SK-N-SH treated with all-trans-retinoic acid at 6 μM for 48 hours (cell line): Measurements from ENCODE around the gene ITM2C.

Experiments
- ATAC-seq: fragments of 200-7000 bp; cut with Tn5 transposase; 3 replicates; pipeline ENCODE4 v1.9.1; 2020; ENCODE audit warnings: mild to moderate bottlenecking, moderate library complexity
- BACH2 ChIP-seq: fragments of 250-450 bp; sonication (Bioruptor Pico); IDR thresholded peaks from 2 replicates; pipeline ENCODE4 v1.9.0; 2021; ENCODE audit warnings: mild to moderate bottlenecking, borderline replicate concordance
- CSDC2 ChIP-seq: fragments of 250-450 bp; sonication (Bioruptor Pico); IDR thresholded peaks from 2 replicates; pipeline ENCODE4 v1.5.0; 2020; ENCODE audit warnings: mild to moderate bottlenecking, moderate library complexity
- ESRRG ChIP-seq: fragments of 250-450 bp; sonication (Bioruptor Pico); IDR thresholded peaks from 2 replicates; pipeline ENCODE4 v1.6.1; 2021; ENCODE audit warnings: mild to moderate bottlenecking
- GLIS3 ChIP-seq: fragments of 250-450 bp; sonication (Bioruptor Pico); IDR thresholded peaks from 2 replicates; pipeline ENCODE4 v1.5.0; 2020; ENCODE audit warnings: mild to moderate bottlenecking, moderate library complexity
- ISL1 ChIP-seq: fragments of 250-450 bp; sonication (Bioruptor Pico); IDR thresholded peaks from 2 replicates; pipeline ENCODE4 v2.1.2; 2022; ENCODE audit warnings: mild to moderate bottlenecking, moderate library complexity
- OSR1 ChIP-seq: fragments of 250-450 bp; sonication (Bioruptor Pico); IDR thresholded peaks from 2 replicates; pipeline ENCODE4 v1.8.0; 2022; ENCODE audit warnings: moderate library complexity, mild to moderate bottlenecking, inconsistent platforms
- PPARA ChIP-seq: fragments of 250-450 bp; sonication (Bioruptor Pico); IDR thresholded peaks from 2 replicates; pipeline ENCODE4 v1.5.0; 2020; ENCODE audit warnings: mild to moderate bottlenecking, borderline replicate concordance
- RARB ChIP-seq: fragments of 250-450 bp; sonication (Bioruptor Pico); IDR thresholded peaks from 2 replicates; pipeline ENCODE4 v1.8.0; 2021; ENCODE audit warnings: mild to moderate bottlenecking, moderate library complexity
- TCF4 ChIP-seq: fragments of 250-450 bp; sonication (Bioruptor Pico); IDR thresholded peaks from 2 replicates; pipeline ENCODE4 v1.8.0; 2021; ENCODE audit warnings: mild to moderate bottlenecking, moderate library complexity, borderline replicate concordance
- TOX ChIP-seq: fragments of 250-450 bp; sonication (Bioruptor Pico); IDR thresholded peaks from 2 replicates; pipeline ENCODE4 v1.8.0; 2021; ENCODE audit warnings: mild to moderate bottlenecking, moderate library complexity, borderline replicate concordance
- ZC3H10 ChIP-seq: fragments of 250-450 bp; sonication (Bioruptor Pico); IDR thresholded peaks from 2 replicates; pipeline ENCODE4 v1.5.1; 2021; ENCODE audit warnings: mild to moderate bottlenecking, moderate library complexity
- ZFP3 ChIP-seq: fragments of 250-450 bp; sonication (Bioruptor Pico); IDR thresholded peaks from 2 replicates; pipeline ENCODE4 v1.5.0; 2020; ENCODE audit warnings: mild to moderate bottlenecking, moderate library complexity
- ZNF565 ChIP-seq: fragments of 450-650 bp; formaldehyde crosslinking; conservative IDR thresholded peaks from 2 replicates; pipeline ENCODE4 v1.5.0; 2020; ENCODE audit warnings: low read depth, mild to moderate bottlenecking, moderate library complexity
- ZNF70 ChIP-seq: fragments of 450-650 bp; formaldehyde crosslinking; IDR thresholded peaks from 2 replicates; pipeline ENCODE4 v1.5.0; 2020; ENCODE audit warnings: mild to moderate bottlenecking, moderate library complexity
- ZNF8 ChIP-seq: fragments of 450-650 bp; formaldehyde crosslinking; IDR thresholded peaks from 2 replicates; pipeline ENCODE4 v1.5.0; 2020; ENCODE audit warnings: mild to moderate bottlenecking, moderate library complexity
- TF ChIP-seq, protein P1 (sequence below): fragments of 250-450 bp; sonication (Bioruptor Pico); IDR thresholded peaks from 2 replicates; pipeline ENCODE4 v1.5.1; 2021; ENCODE audit warnings: mild to moderate bottlenecking, moderate library complexity
- TF ChIP-seq, protein P2 (sequence below): fragments of 250-450 bp; sonication (Bioruptor Pico); IDR thresholded peaks from 2 replicates; pipeline ENCODE4 v1.5.1; 2020; ENCODE audit warnings: low read depth, mild to moderate bottlenecking, moderate library complexity
- TF ChIP-seq, protein P3 (sequence below): fragments of 250-450 bp; sonication (Bioruptor Pico); IDR thresholded peaks from 2 replicates; pipeline ENCODE4 v1.8.0; 2020; ENCODE audit warnings: mild to moderate bottlenecking, moderate library complexity, borderline replicate concordance
- TF ChIP-seq, protein P4 (sequence below): fragments of 250-450 bp; sonication (Bioruptor Pico); IDR thresholded peaks from 2 replicates; pipeline ENCODE4 v1.5.0; 2020; ENCODE audit warnings: mild to moderate bottlenecking, moderate library complexity
- TF ChIP-seq, protein P5 (sequence below): fragments of 250-450 bp; sonication (Bioruptor Pico); IDR thresholded peaks from 2 replicates; pipeline ENCODE4 v1.8.0; 2021; ENCODE audit warnings: low read depth, mild to moderate bottlenecking, moderate library complexity, borderline replicate concordance

Gene ITM2C

DNA sequence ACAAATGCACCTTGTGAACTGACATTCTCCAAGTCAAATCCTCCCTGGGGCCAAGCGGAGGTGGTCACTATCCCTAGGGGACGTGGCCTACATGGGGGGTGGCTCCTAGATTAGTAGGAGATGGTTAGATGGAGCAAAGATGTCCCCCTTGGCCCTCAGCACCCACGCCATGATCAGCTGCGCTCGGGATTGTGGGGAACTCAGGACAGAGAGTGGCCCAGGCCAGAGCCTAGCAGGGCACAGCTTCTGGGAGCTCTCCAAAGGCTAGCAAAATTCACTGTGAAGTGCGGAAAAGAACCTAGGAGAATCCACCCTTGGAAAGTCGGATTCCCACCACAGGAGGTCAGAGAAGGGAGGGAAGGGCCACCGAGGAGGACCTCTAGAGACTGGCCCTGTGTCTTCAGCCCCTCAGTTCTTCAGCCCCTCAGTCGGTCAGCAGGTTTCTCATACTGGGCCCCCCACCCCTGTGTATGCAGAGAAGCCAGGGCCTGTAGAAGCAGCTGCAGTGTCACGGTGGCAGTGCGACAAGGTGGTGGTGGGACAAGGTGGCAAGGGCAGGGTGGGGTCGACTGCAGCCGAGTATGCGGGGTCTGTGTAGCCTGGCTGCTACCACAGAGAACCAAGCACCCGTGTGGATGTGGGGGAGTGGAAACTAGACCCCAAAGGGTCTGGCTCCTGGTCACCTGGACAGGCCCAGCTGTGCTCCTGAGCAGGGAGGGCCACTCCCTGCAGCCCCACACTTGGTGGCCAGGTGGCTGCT, 41.9 kb downstream of the ITM2C start (continued):
- TF ChIP-seq ZC3H10 (CRISPR knock-in tag): no peak
- TF ChIP-seq, protein P1, sequence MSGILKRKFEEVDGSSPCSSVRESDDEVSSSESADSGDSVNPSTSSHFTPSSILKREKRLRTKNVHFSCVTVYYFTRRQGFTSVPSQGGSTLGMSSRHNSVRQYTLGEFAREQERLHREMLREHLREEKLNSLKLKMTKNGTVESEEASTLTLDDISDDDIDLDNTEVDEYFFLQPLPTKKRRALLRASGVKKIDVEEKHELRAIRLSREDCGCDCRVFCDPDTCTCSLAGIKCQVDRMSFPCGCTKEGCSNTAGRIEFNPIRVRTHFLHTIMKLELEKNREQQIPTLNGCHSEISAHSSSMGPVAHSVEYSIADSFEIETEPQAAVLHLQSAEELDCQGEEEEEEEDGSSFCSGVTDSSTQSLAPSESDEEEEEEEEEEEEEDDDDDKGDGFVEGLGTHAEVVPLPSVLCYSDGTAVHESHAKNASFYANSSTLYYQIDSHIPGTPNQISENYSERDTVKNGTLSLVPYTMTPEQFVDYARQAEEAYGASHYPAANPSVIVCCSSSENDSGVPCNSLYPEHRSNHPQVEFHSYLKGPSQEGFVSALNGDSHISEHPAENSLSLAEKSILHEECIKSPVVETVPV: no peak
- TF ChIP-seq, protein P2, sequence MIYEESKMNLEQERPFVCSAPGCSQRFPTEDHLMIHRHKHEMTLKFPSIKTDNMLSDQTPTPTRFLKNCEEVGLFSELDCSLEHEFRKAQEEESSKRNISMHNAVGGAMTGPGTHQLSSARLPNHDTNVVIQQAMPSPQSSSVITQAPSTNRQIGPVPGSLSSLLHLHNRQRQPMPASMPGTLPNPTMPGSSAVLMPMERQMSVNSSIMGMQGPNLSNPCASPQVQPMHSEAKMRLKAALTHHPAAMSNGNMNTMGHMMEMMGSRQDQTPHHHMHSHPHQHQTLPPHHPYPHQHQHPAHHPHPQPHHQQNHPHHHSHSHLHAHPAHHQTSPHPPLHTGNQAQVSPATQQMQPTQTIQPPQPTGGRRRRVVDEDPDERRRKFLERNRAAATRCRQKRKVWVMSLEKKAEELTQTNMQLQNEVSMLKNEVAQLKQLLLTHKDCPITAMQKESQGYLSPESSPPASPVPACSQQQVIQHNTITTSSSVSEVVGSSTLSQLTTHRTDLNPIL (CRISPR knock-in tag): no peak

DNA sequence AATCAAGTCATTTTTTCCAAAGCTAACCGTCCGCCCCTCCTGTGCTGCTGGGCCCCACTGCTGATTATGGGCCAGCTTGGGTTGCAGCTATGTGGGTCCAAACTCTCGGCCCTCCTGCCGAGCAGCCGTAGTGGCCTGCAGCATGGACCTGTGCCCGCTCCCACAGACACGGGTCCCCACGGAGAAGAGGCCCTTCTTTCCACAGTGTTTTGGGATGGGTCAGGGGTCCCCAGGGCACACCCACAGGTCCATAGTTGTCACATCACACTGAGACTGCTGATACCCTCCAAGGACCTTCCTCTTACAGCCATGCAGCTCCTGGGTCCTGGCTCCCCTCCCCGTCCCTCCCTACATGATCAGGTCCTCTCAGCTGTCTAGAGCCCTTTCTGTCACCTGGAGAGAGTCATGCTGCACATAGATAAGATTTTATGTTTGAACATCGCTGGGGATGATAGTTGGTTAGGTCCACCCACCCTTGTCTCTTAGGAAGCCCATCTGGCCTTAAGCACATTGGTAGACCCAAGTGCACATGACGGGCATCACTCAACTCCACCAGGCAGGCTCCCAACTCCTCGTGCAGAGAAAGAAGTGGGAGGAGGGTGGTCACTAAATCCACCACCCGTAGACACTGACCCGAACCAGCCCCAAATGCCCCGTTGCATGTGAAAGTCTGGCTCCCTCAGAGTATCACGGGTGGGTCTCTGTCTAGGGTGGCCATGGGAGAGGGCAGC, 42.8 kb downstream of the ITM2C start:
- ATAC-seq: no peak
- TF ChIP-seq OSR1 (no peak), TCF4 (CRISPR knock-in tag) (no peak), ESRRG (CRISPR knock-in tag) (no peak), CSDC2 (CRISPR knock-in tag) (no peak), ZNF565 (CRISPR knock-in tag) (no peak), ZNF70 (CRISPR knock-in tag) (no peak), PPARA (CRISPR knock-in tag) (no peak), ISL1 (no peak), GLIS3 (no peak), TOX (CRISPR knock-in tag) (no peak), BACH2 (CRISPR knock-in tag) (no peak), RARB (CRISPR knock-in tag) (no peak), ZNF8 (CRISPR knock-in tag) (no peak), ZFP3 (CRISPR knock-in tag) (no peak)
- TF ChIP-seq, protein P1: no peak
- TF ChIP-seq, protein P3, sequence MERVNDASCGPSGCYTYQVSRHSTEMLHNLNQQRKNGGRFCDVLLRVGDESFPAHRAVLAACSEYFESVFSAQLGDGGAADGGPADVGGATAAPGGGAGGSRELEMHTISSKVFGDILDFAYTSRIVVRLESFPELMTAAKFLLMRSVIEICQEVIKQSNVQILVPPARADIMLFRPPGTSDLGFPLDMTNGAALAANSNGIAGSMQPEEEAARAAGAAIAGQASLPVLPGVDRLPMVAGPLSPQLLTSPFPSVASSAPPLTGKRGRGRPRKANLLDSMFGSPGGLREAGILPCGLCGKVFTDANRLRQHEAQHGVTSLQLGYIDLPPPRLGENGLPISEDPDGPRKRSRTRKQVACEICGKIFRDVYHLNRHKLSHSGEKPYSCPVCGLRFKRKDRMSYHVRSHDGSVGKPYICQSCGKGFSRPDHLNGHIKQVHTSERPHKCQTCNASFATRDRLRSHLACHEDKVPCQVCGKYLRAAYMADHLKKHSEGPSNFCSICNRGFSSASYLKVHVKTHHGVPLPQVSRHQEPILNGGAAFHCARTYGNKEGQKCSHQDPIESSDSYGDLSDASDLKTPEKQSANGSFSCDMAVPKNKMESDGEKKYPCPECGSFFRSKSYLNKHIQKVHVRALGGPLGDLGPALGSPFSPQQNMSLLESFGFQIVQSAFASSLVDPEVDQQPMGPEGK: no peak
- TF ChIP-seq, protein P2 (CRISPR knock-in tag): no peak
- TF ChIP-seq, protein P4, sequence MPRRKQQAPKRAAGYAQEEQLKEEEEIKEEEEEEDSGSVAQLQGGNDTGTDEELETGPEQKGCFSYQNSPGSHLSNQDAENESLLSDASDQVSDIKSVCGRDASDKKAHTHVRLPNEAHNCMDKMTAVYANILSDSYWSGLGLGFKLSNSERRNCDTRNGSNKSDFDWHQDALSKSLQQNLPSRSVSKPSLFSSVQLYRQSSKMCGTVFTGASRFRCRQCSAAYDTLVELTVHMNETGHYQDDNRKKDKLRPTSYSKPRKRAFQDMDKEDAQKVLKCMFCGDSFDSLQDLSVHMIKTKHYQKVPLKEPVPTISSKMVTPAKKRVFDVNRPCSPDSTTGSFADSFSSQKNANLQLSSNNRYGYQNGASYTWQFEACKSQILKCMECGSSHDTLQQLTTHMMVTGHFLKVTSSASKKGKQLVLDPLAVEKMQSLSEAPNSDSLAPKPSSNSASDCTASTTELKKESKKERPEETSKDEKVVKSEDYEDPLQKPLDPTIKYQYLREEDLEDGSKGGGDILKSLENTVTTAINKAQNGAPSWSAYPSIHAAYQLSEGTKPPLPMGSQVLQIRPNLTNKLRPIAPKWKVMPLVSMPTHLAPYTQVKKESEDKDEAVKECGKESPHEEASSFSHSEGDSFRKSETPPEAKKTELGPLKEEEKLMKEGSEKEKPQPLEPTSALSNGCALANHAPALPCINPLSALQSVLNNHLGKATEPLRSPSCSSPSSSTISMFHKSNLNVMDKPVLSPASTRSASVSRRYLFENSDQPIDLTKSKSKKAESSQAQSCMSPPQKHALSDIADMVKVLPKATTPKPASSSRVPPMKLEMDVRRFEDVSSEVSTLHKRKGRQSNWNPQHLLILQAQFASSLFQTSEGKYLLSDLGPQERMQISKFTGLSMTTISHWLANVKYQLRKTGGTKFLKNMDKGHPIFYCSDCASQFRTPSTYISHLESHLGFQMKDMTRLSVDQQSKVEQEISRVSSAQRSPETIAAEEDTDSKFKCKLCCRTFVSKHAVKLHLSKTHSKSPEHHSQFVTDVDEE (CRISPR knock-in tag): no peak
- TF ChIP-seq, protein P5, sequence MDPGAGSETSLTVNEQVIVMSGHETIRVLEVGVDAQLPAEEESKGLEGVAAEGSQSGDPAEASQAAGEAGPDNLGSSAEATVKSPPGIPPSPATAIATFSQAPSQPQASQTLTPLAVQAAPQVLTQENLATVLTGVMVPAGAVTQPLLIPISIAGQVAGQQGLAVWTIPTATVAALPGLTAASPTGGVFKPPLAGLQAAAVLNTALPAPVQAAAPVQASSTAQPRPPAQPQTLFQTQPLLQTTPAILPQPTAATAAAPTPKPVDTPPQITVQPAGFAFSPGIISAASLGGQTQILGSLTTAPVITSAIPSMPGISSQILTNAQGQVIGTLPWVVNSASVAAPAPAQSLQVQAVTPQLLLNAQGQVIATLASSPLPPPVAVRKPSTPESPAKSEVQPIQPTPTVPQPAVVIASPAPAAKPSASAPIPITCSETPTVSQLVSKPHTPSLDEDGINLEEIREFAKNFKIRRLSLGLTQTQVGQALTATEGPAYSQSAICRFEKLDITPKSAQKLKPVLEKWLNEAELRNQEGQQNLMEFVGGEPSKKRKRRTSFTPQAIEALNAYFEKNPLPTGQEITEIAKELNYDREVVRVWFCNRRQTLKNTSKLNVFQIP: no peak
